Measurements from ENCODE around the gene PSMF1.

Gene PSMF1

GRCh38 chr20:1155342-1155741 is 36.9 kb downstream of the PSMF1 start:
- no peak for DNase-seq (ENCODE audit: low read depth)
- TF ChIP-seq CTCF (IDR thresholded peaks at IDR 0.05; ENCODE audit: control insufficient read depth, extremely low read depth, insufficient read depth) = no peak
- H3K4me3 ChIP-seq (ENCODE audit: low read depth, low read length) = no peak overlapping the region

- no peak for TF ChIP-seq CTCF (IDR thresholded peaks at IDR 0.05; ENCODE audit: control insufficient read depth, extremely low read depth, insufficient read depth)
- no peak for DNase-seq (ENCODE audit: low read depth)
- no peak overlapping the region for H3K4me3 ChIP-seq (ENCODE audit: low read depth, low read length)
Measured at GRCh38 chr20:1160496-1160895, 42.1 kb downstream of the PSMF1 start.

- H3K4me3 ChIP-seq (ENCODE audit: low read depth, low read length) = no peak overlapping the region
- TF ChIP-seq CTCF (IDR thresholded peaks at IDR 0.05; ENCODE audit: control insufficient read depth, extremely low read depth, insufficient read depth) = no peak
- no peak for DNase-seq (ENCODE audit: low read depth)
Measured at GRCh38 chr20:1160991-1161390, 42.6 kb downstream of the PSMF1 start.

GRCh38 chr20:1163105-1163504 is 44.7 kb downstream of the PSMF1 start:
- DNase-seq (ENCODE audit: low read depth) = no peak
- TF ChIP-seq CTCF (IDR thresholded peaks at IDR 0.05; ENCODE audit: control insufficient read depth, extremely low read depth, insufficient read depth) = no peak
- no peak overlapping the region for H3K4me3 ChIP-seq (ENCODE audit: low read depth, low read length)

- TF ChIP-seq CTCF (IDR thresholded peaks at IDR 0.05; ENCODE audit: control insufficient read depth, extremely low read depth, insufficient read depth) = no peak
- H3K4me3 ChIP-seq (ENCODE audit: low read depth, low read length) = no peak overlapping the region
- DNase-seq (ENCODE audit: low read depth) = no peak
Measured at GRCh38 chr20:1163653-1164052, 45.3 kb downstream of the PSMF1 start.

- no peak for TF ChIP-seq CTCF (IDR thresholded peaks at IDR 0.05; ENCODE audit: control insufficient read depth, extremely low read depth, insufficient read depth)
- H3K4me3 ChIP-seq (ENCODE audit: low read depth, low read length) = no peak overlapping the region
- no peak for DNase-seq (ENCODE audit: low read depth)
Measured at GRCh38 chr20:1164871-1165270, 46.5 kb downstream of the PSMF1 start.

GRCh38 chr20:1165521-1165920 is 47.1 kb downstream of the PSMF1 start:
- H3K4me3 ChIP-seq (ENCODE audit: low read depth, low read length) = no peak overlapping the region
- DNase-seq (ENCODE audit: low read depth) = no peak
- TF ChIP-seq CTCF (IDR thresholded peaks at IDR 0.05; ENCODE audit: control insufficient read depth, extremely low read depth, insufficient read depth) = no peak

All from LNCaP clone FGC (cell line).